Fibroblast of lung (primary cell): ENCODE data around the gene LAMC3.

Experiments used
- CTCF ChIP-seq, 2 donors: IDR thresholded peaks in 1 of 2; conservative IDR thresholded peaks in 1 of 2; 1 replicate in 1 of 2; 2 replicates in 1 of 2; pipeline ENCODE4 v1.5.1; 2011 to 2012; ENCODE audit warnings: low read length in 2 of 2, control low read depth in 1 of 2, inconsistent platforms in 1 of 2, low read depth in 1 of 2, mild to moderate bottlenecking in 1 of 2
- EZH2 ChIP-seq: IDR thresholded peaks from 2 replicates; pipeline ENCODE4 v1.5.1; 2012; ENCODE audit warnings: low read length, control low read depth, mild to moderate bottlenecking; ENCODE audit errors: missing control alignments

- no peak for TF ChIP-seq EZH2
- TF ChIP-seq CTCF (conservative IDR thresholded peaks at IDR 0.05 in 1 of 2, IDR thresholded peaks at IDR 0.05 in 1 of 2; ENCODE audit: low read depth in 1 of 2, low read length in 2 of 2) = no peak
Observed at GRCh38 chr9:130986356-130986965, 22.5 kb upstream of the LAMC3 start.
